NB4 (cell line): ENCODE measurements around the gene PTGIS.

Source experiments
- DNase-seq: peaks from one replicate; pipeline ENCODE4 v3.0.0; 2010; ENCODE audit warnings: low read depth
- H3K4me3 ChIP-seq: one replicate; pipeline ENCODE4 v1.5.1; 2011; ENCODE audit warnings: mild to moderate bottlenecking, low read depth, low read length, moderate library complexity
- CTCF ChIP-seq: IDR thresholded peaks from one replicate; pipeline ENCODE4 v1.5.1; 2012; ENCODE audit warnings: low read depth, low read length
- MAX ChIP-seq: IDR thresholded peaks from 2 replicates; pipeline ENCODE4 v1.6.1; 2011; ENCODE audit warnings: low read depth, low read length
- MYC ChIP-seq: IDR thresholded peaks from 2 replicates; pipeline ENCODE4 v1.6.1; 2011; ENCODE audit warnings: low read depth, low read length
- POLR2A ChIP-seq: IDR thresholded peaks from 2 replicates; pipeline ENCODE4 v1.6.1; 2011; ENCODE audit warnings: mild to moderate bottlenecking; ENCODE audit not compliant: insufficient read length; ENCODE audit errors: extremely low read depth

The PTGIS gene

GRCh38 chr20:49466114-49466912, 101.6 kb downstream of the PTGIS start:
- TF ChIP-seq MAX (no peak), CTCF (no peak), MYC (no peak), POLR2A (no peak)
- no peak for DNase-seq
- H3K4me3 ChIP-seq: no peak overlapping the region

GRCh38 chr20:49464556-49464955, 103.4 kb downstream of the PTGIS start:
- no peak for DNase-seq
- TF ChIP-seq POLR2A: no peak
- no peak for TF ChIP-seq MYC
- no peak for TF ChIP-seq CTCF
- no peak for TF ChIP-seq MAX
- no peak overlapping the region for H3K4me3 ChIP-seq

- TF ChIP-seq MYC: no peak
- no peak for TF ChIP-seq POLR2A
- no peak for TF ChIP-seq CTCF
- TF ChIP-seq MAX: no peak
- DNase-seq: no peak
- no peak overlapping the region for H3K4me3 ChIP-seq
Observed at GRCh38 chr20:49462626-49463025, 105.3 kb downstream of the PTGIS start.

GRCh38 chr20:49461894-49462620, 105.9 kb downstream of the PTGIS start:
- TF ChIP-seq MAX: no peak
- no peak for TF ChIP-seq POLR2A
- no peak for TF ChIP-seq MYC
- no peak for TF ChIP-seq CTCF
- DNase-seq: no peak

GRCh38 chr20:49460916-49461315, 107.0 kb downstream of the PTGIS start:
- no peak for DNase-seq
- H3K4me3 ChIP-seq: no peak overlapping the region
- no peak for TF ChIP-seq POLR2A
- no peak for TF ChIP-seq MAX
- TF ChIP-seq CTCF: no peak
- TF ChIP-seq MYC: no peak

More at GRCh38 chr20:49461894-49462620, 105.9 kb downstream of the PTGIS start:
- no peak overlapping the region for H3K4me3 ChIP-seq
